WTC11 (cell line): ENCODE data around the gene TNRC6A. TPM values are rescaled to one million over a fixed set of nuclear protein-coding genes. Genes with fewer than 3 reads are reported as not detected.

Experiments used
- CREM ChIP-seq: sonication (generic); formaldehyde crosslinking; IDR thresholded peaks from 2 replicates; pipeline ENCODE4 v1.8.1; 2022; ENCODE audit warnings: mild to moderate bottlenecking, missing genetic modification reagents, moderate library complexity
- FOXP1 ChIP-seq: sonication (generic); formaldehyde crosslinking; IDR thresholded peaks from 2 replicates; pipeline ENCODE4 v1.8.0; 2022; ENCODE audit warnings: missing genetic modification reagents, mild to moderate bottlenecking, moderate library complexity, borderline replicate concordance
- IRF2 ChIP-seq: sonication (generic); formaldehyde crosslinking; IDR thresholded peaks from 2 replicates; pipeline ENCODE4 v1.8.0; 2022; ENCODE audit warnings: low read depth, missing genetic modification reagents, borderline replicate concordance
- NFATC4 ChIP-seq: fragments of 250-450 bp; sonication (Bioruptor Pico); IDR thresholded peaks from 2 replicates; pipeline ENCODE4 v1.9.0; 2021; ENCODE audit warnings: mild to moderate bottlenecking
- NR1H2 ChIP-seq: sonication (generic); formaldehyde crosslinking; IDR thresholded peaks from 2 replicates; pipeline ENCODE4 v1.9.0; 2021; ENCODE audit warnings: mild to moderate bottlenecking, moderate library complexity, missing genetic modification reagents
- NR2C2 ChIP-seq: sonication (generic); formaldehyde crosslinking; IDR thresholded peaks from 2 replicates; pipeline ENCODE4 v1.8.0; 2022; ENCODE audit warnings: mild to moderate bottlenecking, missing genetic modification reagents
- NR3C1 ChIP-seq: sonication (generic); formaldehyde crosslinking; conservative IDR thresholded peaks from 2 replicates; pipeline ENCODE4 v1.8.1; 2023; ENCODE audit warnings: low read depth, mild to moderate bottlenecking, missing genetic modification reagents
- RELA ChIP-seq: sonication (generic); formaldehyde crosslinking; IDR thresholded peaks from 2 replicates; pipeline ENCODE4 v1.8.1; 2022; ENCODE audit warnings: missing genetic modification reagents, mild to moderate bottlenecking, borderline replicate concordance
- RORB ChIP-seq: fragments of 250-450 bp; sonication (Bioruptor Pico); IDR thresholded peaks from 2 replicates; pipeline ENCODE4 v1.9.0; 2021; ENCODE audit warnings: mild to moderate bottlenecking
- SMAD3 ChIP-seq: sonication (generic); formaldehyde crosslinking; IDR thresholded peaks from 2 replicates; pipeline ENCODE4 v1.8.0; 2022; ENCODE audit warnings: missing genetic modification reagents, mild to moderate bottlenecking, borderline replicate concordance
- SMAD4 ChIP-seq: sonication (generic); formaldehyde crosslinking; IDR thresholded peaks from 2 replicates; pipeline ENCODE4 v1.8.0; 2022; ENCODE audit warnings: mild to moderate bottlenecking, missing genetic modification reagents
- SOX15 ChIP-seq: fragments of 250-450 bp; sonication (Bioruptor Pico); IDR thresholded peaks from 2 replicates; pipeline ENCODE4 v1.9.0; 2021; ENCODE audit warnings: mild to moderate bottlenecking
- TCF7 ChIP-seq: sonication (generic); formaldehyde crosslinking; IDR thresholded peaks from 2 replicates; pipeline ENCODE4 v1.8.0; 2022; ENCODE audit warnings: mild to moderate bottlenecking, low read depth, missing genetic modification reagents, moderate library complexity
- TEAD4 ChIP-seq: sonication (generic); formaldehyde crosslinking; IDR thresholded peaks from 2 replicates; pipeline ENCODE4 v1.8.0; 2022; ENCODE audit warnings: mild to moderate bottlenecking, missing genetic modification reagents
- ZBTB21 ChIP-seq: sonication (generic); formaldehyde crosslinking; IDR thresholded peaks from 2 replicates; pipeline ENCODE4 v1.8.1; 2023; ENCODE audit warnings: mild to moderate bottlenecking, missing genetic modification reagents, borderline replicate concordance
- ZNF138 ChIP-seq: sonication (generic); formaldehyde crosslinking; conservative IDR thresholded peaks from 2 replicates; pipeline ENCODE4 v1.8.1; 2022; ENCODE audit warnings: mild to moderate bottlenecking, moderate library complexity, missing genetic modification reagents
- ZNF232 ChIP-seq: sonication (generic); formaldehyde crosslinking; IDR thresholded peaks from 2 replicates; pipeline ENCODE4 v1.8.0; 2022; ENCODE audit warnings: mild to moderate bottlenecking, missing genetic modification reagents
- ZNF396 ChIP-seq: fragments of 250-450 bp; sonication (Bioruptor Pico); IDR thresholded peaks from 2 replicates; pipeline ENCODE4 v1.8.0; 2021; ENCODE audit warnings: mild to moderate bottlenecking, moderate library complexity, borderline replicate concordance
- ZNF671 ChIP-seq: fragments of 250-450 bp; sonication (Bioruptor Pico); IDR thresholded peaks from 2 replicates; pipeline ENCODE4 v1.8.0; 2021; ENCODE audit warnings: mild to moderate bottlenecking
- total RNA-seq: library from RNA; stranded (reverse); gene quantifications from 3 replicates; pipeline ENCODE4 v1.2.3, GENCODE V29; 2021
- TF ChIP-seq, protein P1 (sequence below): sonication (generic); formaldehyde crosslinking; IDR thresholded peaks from 2 replicates; pipeline ENCODE4 v1.8.0; 2022; ENCODE audit warnings: mild to moderate bottlenecking, missing genetic modification reagents
- TF ChIP-seq, protein P2 (sequence below): sonication (generic); formaldehyde crosslinking; IDR thresholded peaks from 2 replicates; pipeline ENCODE4 v1.8.1; 2023; ENCODE audit warnings: mild to moderate bottlenecking, missing genetic modification reagents
- TF ChIP-seq, protein P3 (sequence below): sonication (generic); formaldehyde crosslinking; IDR thresholded peaks from 2 replicates; pipeline ENCODE4 v1.8.0; 2022; ENCODE audit warnings: mild to moderate bottlenecking, missing genetic modification reagents
- TF ChIP-seq, protein P4 (sequence below): fragments of 250-450 bp; sonication (Bioruptor Pico); IDR thresholded peaks from 2 replicates; pipeline ENCODE4 v1.8.0; 2021; ENCODE audit warnings: mild to moderate bottlenecking
- TF ChIP-seq, protein P5 (sequence below): sonication (generic); formaldehyde crosslinking; IDR thresholded peaks from 2 replicates; pipeline ENCODE4 v1.8.0; 2022; ENCODE audit warnings: mild to moderate bottlenecking, missing genetic modification reagents
- TF ChIP-seq, protein P6 (sequence below): sonication (generic); formaldehyde crosslinking; IDR thresholded peaks from 2 replicates; pipeline ENCODE4 v1.8.1; 2023; ENCODE audit warnings: mild to moderate bottlenecking, missing genetic modification reagents, moderate library complexity
- TF ChIP-seq, protein P7 (sequence below): sonication (generic); formaldehyde crosslinking; IDR thresholded peaks from 2 replicates; pipeline ENCODE4 v1.8.1; 2023; ENCODE audit warnings: mild to moderate bottlenecking, missing genetic modification reagents
- TF ChIP-seq, protein P8 (sequence below): sonication (generic); formaldehyde crosslinking; IDR thresholded peaks from 2 replicates; pipeline ENCODE4 v1.8.1; 2022; ENCODE audit warnings: mild to moderate bottlenecking, missing genetic modification reagents, moderate library complexity, borderline replicate concordance
- TF ChIP-seq, protein P9 (sequence below): sonication (generic); formaldehyde crosslinking; IDR thresholded peaks from 2 replicates; pipeline ENCODE4 v1.8.1; 2022; ENCODE audit warnings: missing genetic modification reagents, borderline replicate concordance

The TNRC6A gene
- total RNA-seq, 1 experiment from 2014 or later: 86.3 TPM

DNA sequence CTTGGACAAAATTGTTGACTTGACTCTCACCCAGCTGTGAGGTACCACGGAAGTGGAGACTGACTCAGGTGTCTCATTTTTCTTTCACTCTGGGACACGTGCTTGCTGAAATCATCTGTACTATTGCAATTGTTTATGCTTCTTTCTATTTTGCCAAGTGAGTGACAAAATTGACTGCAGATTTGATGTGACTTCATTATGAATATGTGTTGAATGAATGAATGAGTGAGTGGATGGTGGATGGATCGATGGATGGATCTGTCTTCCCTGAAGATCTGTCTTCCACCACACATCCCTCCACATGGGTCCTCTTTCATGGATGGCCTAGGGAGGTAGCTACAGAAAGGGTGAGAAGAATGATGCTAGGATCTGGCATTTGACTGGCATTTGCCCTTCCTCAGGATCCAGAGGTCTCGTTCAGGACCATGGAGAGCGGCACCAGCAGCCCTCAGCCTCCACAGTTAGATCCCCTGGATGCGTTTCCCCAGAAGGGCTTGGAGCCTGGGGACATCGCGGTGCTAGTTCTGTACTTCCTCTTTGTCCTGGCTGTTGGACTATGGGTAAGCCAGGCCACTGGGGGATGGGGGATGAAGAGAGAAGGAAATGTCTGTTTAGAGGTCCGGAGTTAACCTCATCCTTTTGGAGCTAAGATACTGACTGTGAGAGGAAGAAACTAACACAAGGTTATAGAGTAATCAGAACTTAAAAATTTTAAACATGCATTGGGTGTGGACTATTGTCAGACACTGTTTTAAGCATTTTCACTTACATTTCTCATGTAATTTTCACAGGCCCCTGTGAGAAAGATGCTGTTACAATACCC, 129.0 kb downstream of the TNRC6A start (continued):
- TF ChIP-seq, protein P1, sequence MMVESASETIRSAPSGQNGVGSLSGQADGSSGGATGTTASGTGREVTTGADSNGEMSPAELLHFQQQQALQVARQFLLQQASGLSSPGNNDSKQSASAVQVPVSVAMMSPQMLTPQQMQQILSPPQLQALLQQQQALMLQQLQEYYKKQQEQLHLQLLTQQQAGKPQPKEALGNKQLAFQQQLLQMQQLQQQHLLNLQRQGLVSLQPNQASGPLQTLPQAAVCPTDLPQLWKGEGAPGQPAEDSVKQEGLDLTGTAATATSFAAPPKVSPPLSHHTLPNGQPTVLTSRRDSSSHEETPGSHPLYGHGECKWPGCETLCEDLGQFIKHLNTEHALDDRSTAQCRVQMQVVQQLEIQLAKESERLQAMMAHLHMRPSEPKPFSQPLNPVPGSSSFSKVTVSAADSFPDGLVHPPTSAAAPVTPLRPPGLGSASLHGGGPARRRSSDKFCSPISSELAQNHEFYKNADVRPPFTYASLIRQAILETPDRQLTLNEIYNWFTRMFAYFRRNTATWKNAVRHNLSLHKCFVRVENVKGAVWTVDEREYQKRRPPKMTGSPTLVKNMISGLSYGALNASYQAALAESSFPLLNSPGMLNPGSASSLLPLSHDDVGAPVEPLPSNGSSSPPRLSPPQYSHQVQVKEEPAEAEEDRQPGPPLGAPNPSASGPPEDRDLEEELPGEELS (CRISPR knock-in tag): peak; percentile 56; the same call in 1 of the 2 replicates
- TF ChIP-seq NFATC4 (CRISPR knock-in tag) (no peak), TCF7 (CRISPR knock-in tag) (no peak), ZNF396 (CRISPR knock-in tag) (no peak), TEAD4 (CRISPR knock-in tag) (no peak), SMAD3 (CRISPR knock-in tag) (peak; percentile 89; the same call in 1 of the 2 replicates), FOXP1 (0 out of 2 replicates have a peak, but pooled peaks have one; percentile 21), IRF2 (CRISPR knock-in tag) (no peak), ZNF232 (CRISPR knock-in tag) (peak; percentile 91; the same call in 1 of the 2 replicates), NR3C1 (CRISPR knock-in tag) (no peak), SOX15 (CRISPR knock-in tag) (no peak), SMAD4 (CRISPR knock-in tag) (0 out of 2 replicates have a peak, but pooled peaks have one; percentile 48), NR2C2 (CRISPR knock-in tag) (no peak), ZNF138 (CRISPR knock-in tag) (no peak), ZNF671 (no peak), NR1H2 (CRISPR knock-in tag) (no peak), CREM (CRISPR knock-in tag) (no peak), ZBTB21 (CRISPR knock-in tag) (no peak), RORB (no peak), RELA (no peak)
- TF ChIP-seq, protein P2, sequence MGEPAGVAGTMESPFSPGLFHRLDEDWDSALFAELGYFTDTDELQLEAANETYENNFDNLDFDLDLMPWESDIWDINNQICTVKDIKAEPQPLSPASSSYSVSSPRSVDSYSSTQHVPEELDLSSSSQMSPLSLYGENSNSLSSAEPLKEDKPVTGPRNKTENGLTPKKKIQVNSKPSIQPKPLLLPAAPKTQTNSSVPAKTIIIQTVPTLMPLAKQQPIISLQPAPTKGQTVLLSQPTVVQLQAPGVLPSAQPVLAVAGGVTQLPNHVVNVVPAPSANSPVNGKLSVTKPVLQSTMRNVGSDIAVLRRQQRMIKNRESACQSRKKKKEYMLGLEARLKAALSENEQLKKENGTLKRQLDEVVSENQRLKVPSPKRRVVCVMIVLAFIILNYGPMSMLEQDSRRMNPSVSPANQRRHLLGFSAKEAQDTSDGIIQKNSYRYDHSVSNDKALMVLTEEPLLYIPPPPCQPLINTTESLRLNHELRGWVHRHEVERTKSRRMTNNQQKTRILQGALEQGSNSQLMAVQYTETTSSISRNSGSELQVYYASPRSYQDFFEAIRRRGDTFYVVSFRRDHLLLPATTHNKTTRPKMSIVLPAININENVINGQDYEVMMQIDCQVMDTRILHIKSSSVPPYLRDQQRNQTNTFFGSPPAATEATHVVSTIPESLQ (CRISPR knock-in tag): no peak
- TF ChIP-seq, protein P3, sequence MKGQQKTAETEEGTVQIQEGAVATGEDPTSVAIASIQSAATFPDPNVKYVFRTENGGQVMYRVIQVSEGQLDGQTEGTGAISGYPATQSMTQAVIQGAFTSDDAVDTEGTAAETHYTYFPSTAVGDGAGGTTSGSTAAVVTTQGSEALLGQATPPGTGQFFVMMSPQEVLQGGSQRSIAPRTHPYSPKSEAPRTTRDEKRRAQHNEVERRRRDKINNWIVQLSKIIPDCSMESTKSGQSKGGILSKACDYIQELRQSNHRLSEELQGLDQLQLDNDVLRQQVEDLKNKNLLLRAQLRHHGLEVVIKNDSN (CRISPR knock-in tag): peak; percentile 62; the same call in 1 of the 2 replicates
- TF ChIP-seq, protein P4, sequence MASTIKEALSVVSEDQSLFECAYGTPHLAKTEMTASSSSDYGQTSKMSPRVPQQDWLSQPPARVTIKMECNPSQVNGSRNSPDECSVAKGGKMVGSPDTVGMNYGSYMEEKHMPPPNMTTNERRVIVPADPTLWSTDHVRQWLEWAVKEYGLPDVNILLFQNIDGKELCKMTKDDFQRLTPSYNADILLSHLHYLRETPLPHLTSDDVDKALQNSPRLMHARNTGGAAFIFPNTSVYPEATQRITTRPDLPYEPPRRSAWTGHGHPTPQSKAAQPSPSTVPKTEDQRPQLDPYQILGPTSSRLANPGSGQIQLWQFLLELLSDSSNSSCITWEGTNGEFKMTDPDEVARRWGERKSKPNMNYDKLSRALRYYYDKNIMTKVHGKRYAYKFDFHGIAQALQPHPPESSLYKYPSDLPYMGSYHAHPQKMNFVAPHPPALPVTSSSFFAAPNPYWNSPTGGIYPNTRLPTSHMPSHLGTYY (CRISPR knock-in tag): no peak
- TF ChIP-seq, protein P5, sequence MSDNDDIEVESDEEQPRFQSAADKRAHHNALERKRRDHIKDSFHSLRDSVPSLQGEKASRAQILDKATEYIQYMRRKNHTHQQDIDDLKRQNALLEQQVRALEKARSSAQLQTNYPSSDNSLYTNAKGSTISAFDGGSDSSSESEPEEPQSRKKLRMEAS (CRISPR knock-in tag): peak; percentile 23; the same call in 1 of the 2 replicates
- TF ChIP-seq, protein P6, sequence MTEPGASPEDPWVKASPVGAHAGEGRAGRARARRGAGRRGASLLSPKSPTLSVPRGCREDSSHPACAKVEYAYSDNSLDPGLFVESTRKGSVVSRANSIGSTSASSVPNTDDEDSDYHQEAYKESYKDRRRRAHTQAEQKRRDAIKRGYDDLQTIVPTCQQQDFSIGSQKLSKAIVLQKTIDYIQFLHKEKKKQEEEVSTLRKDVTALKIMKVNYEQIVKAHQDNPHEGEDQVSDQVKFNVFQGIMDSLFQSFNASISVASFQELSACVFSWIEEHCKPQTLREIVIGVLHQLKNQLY (CRISPR knock-in tag): no peak
- TF ChIP-seq, protein P7, sequence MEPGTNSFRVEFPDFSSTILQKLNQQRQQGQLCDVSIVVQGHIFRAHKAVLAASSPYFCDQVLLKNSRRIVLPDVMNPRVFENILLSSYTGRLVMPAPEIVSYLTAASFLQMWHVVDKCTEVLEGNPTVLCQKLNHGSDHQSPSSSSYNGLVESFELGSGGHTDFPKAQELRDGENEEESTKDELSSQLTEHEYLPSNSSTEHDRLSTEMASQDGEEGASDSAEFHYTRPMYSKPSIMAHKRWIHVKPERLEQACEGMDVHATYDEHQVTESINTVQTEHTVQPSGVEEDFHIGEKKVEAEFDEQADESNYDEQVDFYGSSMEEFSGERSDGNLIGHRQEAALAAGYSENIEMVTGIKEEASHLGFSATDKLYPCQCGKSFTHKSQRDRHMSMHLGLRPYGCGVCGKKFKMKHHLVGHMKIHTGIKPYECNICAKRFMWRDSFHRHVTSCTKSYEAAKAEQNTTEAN: no peak
- TF ChIP-seq, protein P8, sequence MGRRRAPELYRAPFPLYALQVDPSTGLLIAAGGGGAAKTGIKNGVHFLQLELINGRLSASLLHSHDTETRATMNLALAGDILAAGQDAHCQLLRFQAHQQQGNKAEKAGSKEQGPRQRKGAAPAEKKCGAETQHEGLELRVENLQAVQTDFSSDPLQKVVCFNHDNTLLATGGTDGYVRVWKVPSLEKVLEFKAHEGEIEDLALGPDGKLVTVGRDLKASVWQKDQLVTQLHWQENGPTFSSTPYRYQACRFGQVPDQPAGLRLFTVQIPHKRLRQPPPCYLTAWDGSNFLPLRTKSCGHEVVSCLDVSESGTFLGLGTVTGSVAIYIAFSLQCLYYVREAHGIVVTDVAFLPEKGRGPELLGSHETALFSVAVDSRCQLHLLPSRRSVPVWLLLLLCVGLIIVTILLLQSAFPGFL (CRISPR knock-in tag): peak; percentile 66; the same call in 1 of the 2 replicates
- TF ChIP-seq, protein P9, sequence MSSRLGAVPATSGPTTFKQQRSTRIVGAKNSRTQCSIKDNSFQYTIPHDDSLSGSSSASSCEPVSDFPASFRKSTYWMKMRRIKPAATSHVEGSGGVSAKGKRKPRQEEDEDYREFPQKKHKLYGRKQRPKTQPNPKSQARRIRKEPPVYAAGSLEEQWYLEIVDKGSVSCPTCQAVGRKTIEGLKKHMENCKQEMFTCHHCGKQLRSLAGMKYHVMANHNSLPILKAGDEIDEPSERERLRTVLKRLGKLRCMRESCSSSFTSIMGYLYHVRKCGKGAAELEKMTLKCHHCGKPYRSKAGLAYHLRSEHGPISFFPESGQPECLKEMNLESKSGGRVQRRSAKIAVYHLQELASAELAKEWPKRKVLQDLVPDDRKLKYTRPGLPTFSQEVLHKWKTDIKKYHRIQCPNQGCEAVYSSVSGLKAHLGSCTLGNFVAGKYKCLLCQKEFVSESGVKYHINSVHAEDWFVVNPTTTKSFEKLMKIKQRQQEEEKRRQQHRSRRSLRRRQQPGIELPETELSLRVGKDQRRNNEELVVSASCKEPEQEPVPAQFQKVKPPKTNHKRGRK (CRISPR knock-in tag): no peak
